SK-N-SH (cell line): ENCODE measurements around the gene FLYWCH1. TPM values are rescaled to one million over a fixed set of nuclear protein-coding genes. Genes with fewer than 3 reads are reported as not detected.
A peak's percentile ranks its signal among the peaks of the same experiment; 100 is the strongest.

ENCODE experiments used
- CTCF ChIA-PET: fragments of 300-600, 350-600 bp; formaldehyde crosslinking; extraction: SDS; loops from one replicate; lab custom pipeline; 2021; lab: Yijun Ruan, JAX
- POLR2A ChIA-PET: fragments of 350-600 bp; sonication (Branson Sonifier 250); formaldehyde crosslinking; extraction: SDS; loops from one replicate; lab custom pipeline; 2020; ENCODE audit warnings: antibody characterized with exemption, inconsistent platforms; lab: Yijun Ruan, JAX
- DNase-seq: peaks from one replicate; pipeline ENCODE4 v3.0.0; 2012
- H2AFZ ChIP-seq: fragments of 200-600 bp; sonication (generic); 2 replicates; pipeline ENCODE4 v1.8.1; 2016; ENCODE audit warnings: antibody characterized with exemption, mild to moderate bottlenecking, low read depth
- H3F3A ChIP-seq: fragments of 200-600 bp; sonication (generic); replicated peaks from 2 replicates; pipeline ENCODE3; 2016; ENCODE audit warnings: antibody characterized with exemption, mild to moderate bottlenecking; ENCODE audit not compliant: insufficient read depth
- H3K27ac ChIP-seq, 2 experiments: fragments of 200-500 bp in 1 of 2; fragments of 200-600 bp in 1 of 2; sonication (Bioruptor generic) in 1 of 2; sonication (generic), shearing (Covaris generic) in 1 of 2; 2 replicates each; pipeline versions ENCODE4 v1.5.1 to v1.6.1; 2014 to 2016; ENCODE audit warnings: low read depth in 2 of 2, inconsistent platforms in 1 of 2, low read length in 1 of 2, mild to moderate bottlenecking in 1 of 2, mixed read lengths in 1 of 2
- H3K27me3 ChIP-seq: fragments of 200-600 bp; sonication (generic), shearing (Covaris generic); 2 replicates; pipeline ENCODE4 v1.6.1; 2016; ENCODE audit warnings: mixed run types; ENCODE audit not compliant: insufficient read depth
- H3K36me3 ChIP-seq, 2 experiments: fragments of 200-500 bp in 1 of 2; fragments of 200-600 bp in 1 of 2; sonication (Bioruptor generic) in 1 of 2; sonication (generic) in 1 of 2; replicated peaks in 1 of 2; 2 replicates each; pipeline versions ENCODE3 to v1.5.1; 2014 to 2016; ENCODE audit warnings: low read length in 1 of 2, mild to moderate bottlenecking in 1 of 2; ENCODE audit not compliant: insufficient read depth in 2 of 2, control insufficient read depth in 1 of 2
- H3K4me1 ChIP-seq, 2 experiments: fragments of 200-500 bp in 1 of 2; fragments of 200-600 bp in 1 of 2; sonication (Bioruptor generic) in 1 of 2; sonication (generic), shearing (Covaris generic) in 1 of 2; 2 replicates each; pipeline versions ENCODE4 v1.5.1 to v1.6.1; 2014 to 2016; ENCODE audit warnings: low read depth in 1 of 2, low read length in 1 of 2, mixed run types in 1 of 2; ENCODE audit not compliant: insufficient read depth in 2 of 2, control insufficient read depth in 1 of 2
- H3K4me2 ChIP-seq: fragments of 200-600 bp; sonication (generic), shearing (Covaris generic); 2 replicates; pipeline ENCODE4 v1.6.1; 2017; ENCODE audit warnings: mixed run types
- H3K4me3 ChIP-seq, 2 experiments: fragments of 200-500 bp in 1 of 2; fragments of 200-600 bp in 1 of 2; sonication (Bioruptor generic) in 1 of 2; sonication (generic), shearing (Covaris generic) in 1 of 2; 2 replicates each; pipeline versions ENCODE4 v1.5.1 to v1.8.1; 2014 to 2016; ENCODE audit warnings: low read depth in 2 of 2, inconsistent platforms in 1 of 2, low read length in 1 of 2, mild to moderate bottlenecking in 1 of 2, mixed read lengths in 1 of 2, moderate library complexity in 1 of 2
- H3K79me2 ChIP-seq: fragments of 200-600 bp; sonication (generic); 2 replicates; pipeline ENCODE4 v1.8.1; 2017; ENCODE audit warnings: mild to moderate bottlenecking; ENCODE audit not compliant: insufficient read depth
- H3K9ac ChIP-seq: fragments of 200-600 bp; sonication (generic); 2 replicates; pipeline ENCODE4 v1.6.1; 2017; ENCODE audit warnings: mixed run types
- H3K9me2 ChIP-seq: fragments of 200-600 bp; sonication (generic); 2 replicates; pipeline ENCODE4 v1.6.1; 2017; ENCODE audit warnings: mixed run types
- H3K9me3 ChIP-seq: fragments of 200-600 bp; sonication (generic); 2 replicates; pipeline ENCODE4 v1.6.1; 2017; ENCODE audit warnings: mixed run types, mild to moderate bottlenecking, moderate library complexity
- H4K20me1 ChIP-seq: fragments of 200-600 bp; sonication (generic); 2 replicates; pipeline ENCODE4 v1.6.1; 2017; ENCODE audit warnings: mild to moderate bottlenecking, mixed run types; ENCODE audit not compliant: insufficient read depth
- CHD2 ChIP-seq: fragments of 150-350 bp; IDR thresholded peaks from 2 replicates; pipeline ENCODE4 v1.6.1; 2018; ENCODE audit warnings: low read length; ENCODE audit not compliant: partially characterized antibody
- CTCF ChIP-seq: fragments of 200-600 bp; sonication (generic); IDR thresholded peaks from 2 replicates; pipeline ENCODE4 v1.6.1; 2017; ENCODE audit warnings: antibody characterized with exemption, mild to moderate bottlenecking, moderate library complexity
- ELF1 ChIP-seq: IDR thresholded peaks from 2 replicates; pipeline ENCODE4 v1.4.0; 2012
- EP300 ChIP-seq, 2 experiments: IDR thresholded peaks; 2 replicates each; pipeline versions ENCODE4 v1.4.0 to v1.6.1; 2012; ENCODE audit warnings: borderline replicate concordance in 1 of 2, low read depth in 1 of 2, low read length in 1 of 2
- EZH2phosphoT487 ChIP-seq: fragments of 200-600 bp; sonication (generic); IDR thresholded peaks from 2 replicates; pipeline ENCODE4 v1.6.1; 2017; ENCODE audit warnings: low read depth, mixed run types, mild to moderate bottlenecking, antibody characterized with exemption, moderate library complexity, borderline replicate concordance
- GABPA ChIP-seq: IDR thresholded peaks from 2 replicates; pipeline ENCODE4 v1.4.0; 2012; ENCODE audit warnings: low read depth, mild to moderate bottlenecking
- MAX ChIP-seq: IDR thresholded peaks from 2 replicates; pipeline ENCODE4 v1.4.0; 2012; ENCODE audit warnings: low read depth
- MEF2A ChIP-seq: IDR thresholded peaks from 2 replicates; pipeline ENCODE4 v1.4.0; 2012; ENCODE audit warnings: low read depth, borderline replicate concordance
- NRF1 ChIP-seq: IDR thresholded peaks from 2 replicates; pipeline ENCODE4 v1.6.1; 2012; ENCODE audit warnings: low read depth, mild to moderate bottlenecking, low read length
- POLR2AphosphoS5 ChIP-seq: IDR thresholded peaks from 2 replicates; pipeline ENCODE4 v1.6.1; 2012; ENCODE audit warnings: low read depth, low read length
- RCOR1 ChIP-seq: fragments of 150-350 bp; IDR thresholded peaks from 2 replicates; pipeline ENCODE4 v1.6.1; 2017; ENCODE audit warnings: antibody characterized with exemption, low read length
- REST ChIP-seq: IDR thresholded peaks from 2 replicates; pipeline ENCODE4 v1.6.1; 2012; ENCODE audit warnings: mild to moderate bottlenecking, low read depth, low read length, moderate library complexity
- RFX5 ChIP-seq: IDR thresholded peaks from 2 replicates; pipeline ENCODE4 v1.6.1; 2012; ENCODE audit warnings: mild to moderate bottlenecking, improper control_type of control experiment, low read length
- SIN3A ChIP-seq: IDR thresholded peaks from 2 replicates; pipeline ENCODE4 v1.6.1; 2012; ENCODE audit warnings: low read depth, mild to moderate bottlenecking, low read length, moderate library complexity, borderline replicate concordance
- TAF1 ChIP-seq: IDR thresholded peaks from 2 replicates; pipeline ENCODE4 v1.6.1; 2012; ENCODE audit warnings: low read depth, mild to moderate bottlenecking, low read length, moderate library complexity, borderline replicate concordance
- TCF12 ChIP-seq: IDR thresholded peaks from 2 replicates; pipeline ENCODE4 v1.4.0; 2012
- YY1 ChIP-seq: IDR thresholded peaks from 2 replicates; pipeline ENCODE4 v1.4.0; 2012; ENCODE audit warnings: low read depth, mild to moderate bottlenecking
- WGBS: methylation state at CpG from one replicate; pipeline ENCODE4 v1.1.6; 2017; ENCODE audit warnings: low lambda C conversion rate; 5-methylcytosine and 5-hydroxymethylcytosine counted together
- polyA plus RNA-seq, 3 experiments: library from polyadenylated mRNA; depleted of rRNA; stranded (reverse); fragments of >200 nt; gene quantifications; 2 replicates each; pipeline ENCODE4 v1.2.3, GENCODE V29; 2012

Gene FLYWCH1
- polyA plus RNA-seq, 1 of the 3 experiments (the other 2 are of a cell fraction), result 30.1 TPM

DNA sequence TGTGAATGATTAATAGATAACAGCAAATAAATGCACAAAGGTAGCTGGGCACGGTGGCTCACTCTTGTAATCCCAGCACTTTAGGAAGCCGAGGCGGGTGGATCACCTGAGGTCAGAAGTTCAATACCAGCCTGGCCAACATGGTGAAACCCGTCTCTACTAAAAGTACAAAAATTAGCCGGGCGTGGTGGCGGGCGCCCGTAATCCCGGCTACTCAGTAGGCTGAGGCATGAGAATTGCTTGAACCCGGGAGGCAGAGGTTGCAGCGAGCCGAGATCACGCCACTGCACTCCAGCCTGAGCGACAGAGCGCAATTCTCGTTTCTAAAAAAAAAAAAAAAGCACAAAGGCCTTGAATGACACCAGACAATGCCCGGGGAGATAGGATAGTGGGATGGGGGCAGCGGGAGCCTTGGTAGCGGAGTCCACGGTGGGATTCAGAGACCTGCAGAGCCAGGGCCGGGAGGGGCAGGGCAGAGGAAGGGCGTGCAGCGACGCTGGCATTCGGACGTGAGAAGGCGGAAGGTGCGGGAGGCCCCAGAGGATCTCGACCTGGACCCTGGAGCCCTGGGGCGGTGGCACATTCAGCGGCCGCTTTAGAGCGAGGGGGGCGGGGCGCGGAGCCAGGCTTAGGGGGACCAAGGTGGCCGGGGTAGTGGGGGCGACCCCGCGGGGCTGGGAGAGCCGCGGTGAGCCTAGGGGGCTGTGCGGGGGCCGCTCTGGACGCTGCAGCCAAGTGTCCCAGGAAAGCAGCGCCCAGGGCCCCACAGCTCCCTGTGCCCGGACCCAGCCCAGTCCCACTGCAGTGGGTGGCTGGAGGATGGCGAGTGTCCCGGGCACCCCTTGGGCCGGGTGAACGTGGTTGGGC is 29.7 kb upstream of the FLYWCH1 start:
- Histone ChIP-seq H3K27ac (peak overlapping the region; percentile 77 to 94), H3K4me2 (peak overlapping the region; percentile 90)
- 5% methylated on average over 32 of the region's 52 CpGs for WGBS

GRCh38 chr16:2882650-2883457 is 28.9 kb upstream of the FLYWCH1 start, which contains the start of gene FLYWCH2:
Gene FLYWCH2, plus strand, starts transcription at chr16:2883215. Its CDS starts 13,235 bp downstream, at chr16:2896450.
- ChIA-PET POLR2A (interaction anchor here (0.7 to 2.8 kb wide), 10 partner anchors 10 to 163 kb away, joined by 3 to 13 read pairs (median 4); partner anchors contain the start of genes FLYWCH1 and PRSS27), CTCF (interaction anchor here (0.8 to 4.1 kb wide), 10 partner anchors 10 to 247 kb away, joined by 3 to 27 read pairs (median 4); no protein-coding TSS in a partner anchor)
- H3K4me3 ChIP-seq, result peak within 1 kb of the TSS; percentile 73 to 84
- no peaks in the 10 kb centered on the region for H3K9me2 ChIP-seq
- peaks cover 12% of the 10 kb centered on the region for H3F3A ChIP-seq
- peak within 1 kb of the TSS; percentile 96 for H2AFZ ChIP-seq
- H3K9ac ChIP-seq, result peak within 1 kb of the TSS; percentile 86
- 1% methylated on average over 45 of the region's 73 CpGs for WGBS
- H3K27ac ChIP-seq, result peak within 1 kb of the TSS; percentile 93 to 94
- peaks cover 0 to 4% of the 10 kb centered on the region in 2 experiments for H3K36me3 ChIP-seq
- DNase-seq, result peak; percentile 95
- H4K20me1 ChIP-seq, result no peaks in the 10 kb centered on the region
- no peaks in the 10 kb centered on the region for H3K27me3 ChIP-seq
- peak within 1 kb of the TSS; percentile 90 for H3K4me2 ChIP-seq
- H3K79me2 ChIP-seq, result peaks cover 36% of the 10 kb centered on the region
- H3K9me3 ChIP-seq, result no peaks in the 10 kb centered on the region
- H3K4me1 ChIP-seq, result peaks cover 0 to 6% of the 10 kb centered on the region in 2 experiments; a peak in 1 of 4 replicates
- no peak for TF ChIP-seq EZH2phosphoT487
- no peak for TF ChIP-seq GABPA
- peak; percentile 59 for TF ChIP-seq POLR2AphosphoS5
- peak; percentile 54 for TF ChIP-seq MAX
- no peak for TF ChIP-seq ELF1
- TF ChIP-seq SIN3A, result no peak; the same call in 1 of the 2 replicates
- TF ChIP-seq NRF1, result peak; percentile 95
- no peak; a peak in 1 of 4 replicates for TF ChIP-seq EP300 (IDR thresholded peaks at IDR 0.05; ENCODE audit: borderline replicate concordance in 1 of 2, low read depth in 1 of 2, low read length in 1 of 2)
- TF ChIP-seq CTCF, result no peak
- TF ChIP-seq TAF1, result peak; percentile 70
- TF ChIP-seq CHD2, result no peak
- TF ChIP-seq REST, result 0 out of 2 replicates have a peak, but pooled peaks have one; percentile 15
- TF ChIP-seq MEF2A, result no peak
- TF ChIP-seq RCOR1, result no peak
- TF ChIP-seq RFX5, result peak; percentile 68

More for the DNA sequence above, 29.7 kb upstream of the FLYWCH1 start:
- Histone ChIP-seq H3K9me3 (no peaks in the 10 kb centered on the region), H3K79me2 (peaks cover 33% of the 10 kb centered on the region), H3K36me3 (peaks cover 0 to 4% of the 10 kb centered on the region in 2 experiments), H3K9me2 (no peaks in the 10 kb centered on the region), H4K20me1 (no peaks in the 10 kb centered on the region), H3K4me3 (peak overlapping the region; percentile 73 to 84), H3K4me1 (peaks cover 0 to 6% of the 10 kb centered on the region in 2 experiments; a peak in 1 of 4 replicates), H3K27me3 (no peaks in the 10 kb centered on the region), H2AFZ (peak overlapping the region; percentile 92), H3K9ac (peak overlapping the region; percentile 86), H3F3A (peaks cover 12% of the 10 kb centered on the region)
- CTCF ChIA-PET, result interaction anchor here (1.0 to 4.1 kb wide), 8 partner anchors 9 to 80 kb away, joined by 3 to 27 read pairs (median 5); no protein-coding TSS in a partner anchor
- no peak for TF ChIP-seq YY1
- peak; percentile 11; the same call in 1 of the 2 replicates for TF ChIP-seq TAF1
- TF ChIP-seq TCF12, result no peak
- no peak for TF ChIP-seq MEF2A
- DNase-seq, result peak; percentile 67
- POLR2A ChIA-PET, result interaction anchor here (0.6 to 2.8 kb wide), 7 partner anchors 14 to 130 kb away, joined by 3 to 13 read pairs (median 4); partner anchors contain the start of gene FLYWCH1
